ENCODE measurements around the gene VSTM4.

VSTM4 gene

GRCh38 chr10:49056356-49056755 is 59.0 kb downstream of the VSTM4 start:
- Mint-ChIP-seq H3K36me3 (no peaks in the 10 kb centered on the region), H3K9me3 (no peaks in the 10 kb centered on the region), H3K4me1 (no peaks in the 10 kb centered on the region), H3K4me3 (no peak overlapping the region), H3K27me3 (peaks cover 3% of the 10 kb centered on the region), H3K27ac (no peak overlapping the region)

GRCh38 chr10:49055221-49055849 is 60.0 kb downstream of the VSTM4 start:
- no peak overlapping the region for H3K27ac Mint-ChIP-seq
- H3K4me1 Mint-ChIP-seq, result no peaks in the 10 kb centered on the region
- H3K9me3 Mint-ChIP-seq, result no peaks in the 10 kb centered on the region
- H3K36me3 Mint-ChIP-seq, result no peaks in the 10 kb centered on the region
- H3K4me3 Mint-ChIP-seq, result no peak overlapping the region
- peaks cover 2% of the 10 kb centered on the region for H3K27me3 Mint-ChIP-seq

GRCh38 chr10:49054753-49055152 is 60.6 kb downstream of the VSTM4 start:
- peaks cover 1% of the 10 kb centered on the region for H3K27me3 Mint-ChIP-seq
- H3K36me3 Mint-ChIP-seq, result no peaks in the 10 kb centered on the region
- no peak overlapping the region for H3K27ac Mint-ChIP-seq
- H3K4me1 Mint-ChIP-seq, result no peaks in the 10 kb centered on the region
- no peak overlapping the region for H3K4me3 Mint-ChIP-seq
- H3K9me3 Mint-ChIP-seq, result no peaks in the 10 kb centered on the region

DNA sequence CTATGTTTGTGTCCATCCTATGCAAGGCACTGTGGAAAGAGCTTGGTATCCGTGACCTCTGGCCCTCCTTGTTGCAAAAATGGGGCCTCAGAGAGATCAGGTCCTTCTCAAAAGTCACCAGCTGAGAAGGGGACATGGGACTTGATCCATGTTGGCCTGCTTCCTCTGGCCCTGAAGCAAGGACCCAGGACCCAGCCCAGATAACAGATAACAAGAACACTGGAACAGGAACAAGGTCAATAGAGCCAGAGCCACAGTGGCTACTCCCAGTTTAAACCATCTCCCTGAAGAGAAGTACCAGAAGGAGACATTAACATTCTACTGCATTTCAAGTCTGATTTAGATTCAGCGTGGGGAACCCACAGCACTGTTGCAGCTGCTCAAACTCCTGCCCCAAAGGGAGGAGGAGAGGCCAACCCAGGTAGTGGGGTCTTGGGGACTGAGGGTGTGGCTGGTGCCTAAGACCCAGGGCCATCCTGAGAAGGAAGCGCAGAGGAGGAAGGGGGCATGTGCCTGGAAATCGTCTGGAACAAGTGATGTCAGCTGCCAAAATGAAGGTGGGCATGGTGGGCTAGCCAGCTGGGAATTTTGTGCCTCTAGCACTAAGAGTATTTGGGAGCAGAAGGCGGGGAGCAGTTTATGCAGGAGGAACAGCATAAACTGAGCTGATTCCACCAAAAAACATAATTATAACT is 61.2 kb downstream of the VSTM4 start:
- H3K9me3 Mint-ChIP-seq, result no peaks in the 10 kb centered on the region
- no peak overlapping the region for H3K4me3 Mint-ChIP-seq
- no peaks in the 10 kb centered on the region for H3K36me3 Mint-ChIP-seq
- H3K4me1 Mint-ChIP-seq, result no peaks in the 10 kb centered on the region
- H3K27me3 Mint-ChIP-seq, result peaks cover 1% of the 10 kb centered on the region
- H3K27ac Mint-ChIP-seq, result no peak overlapping the region

- H3K27me3 Mint-ChIP-seq, result peaks cover 1% of the 10 kb centered on the region
- no peaks in the 10 kb centered on the region for H3K4me1 Mint-ChIP-seq
- H3K9me3 Mint-ChIP-seq, result no peaks in the 10 kb centered on the region
- no peaks in the 10 kb centered on the region for H3K36me3 Mint-ChIP-seq
- H3K4me3 Mint-ChIP-seq, result no peak overlapping the region
- no peak overlapping the region for H3K27ac Mint-ChIP-seq
Measured at GRCh38 chr10:49053053-49053997, 62.0 kb downstream of the VSTM4 start.

GRCh38 chr10:49052069-49052468 is 63.3 kb downstream of the VSTM4 start:
- Mint-ChIP-seq H3K36me3 (no peaks in the 10 kb centered on the region), H3K4me1 (no peaks in the 10 kb centered on the region), H3K9me3 (no peaks in the 10 kb centered on the region), H3K4me3 (no peak overlapping the region), H3K27ac (no peak overlapping the region), H3K27me3 (peaks cover 1% of the 10 kb centered on the region)

- Mint-ChIP-seq H3K27ac (no peak overlapping the region), H3K36me3 (no peaks in the 10 kb centered on the region), H3K4me1 (no peaks in the 10 kb centered on the region), H3K4me3 (no peak overlapping the region), H3K27me3 (peaks cover 1% of the 10 kb centered on the region), H3K9me3 (no peaks in the 10 kb centered on the region)
Measured at GRCh38 chr10:49050906-49051305, 64.4 kb downstream of the VSTM4 start.

- Mint-ChIP-seq H3K27me3 (peaks cover 1% of the 10 kb centered on the region), H3K36me3 (no peaks in the 10 kb centered on the region), H3K9me3 (no peaks in the 10 kb centered on the region)
Measured at GRCh38 chr10:49050366-49050765, 65.0 kb downstream of the VSTM4 start.

GRCh38 chr10:49049660-49050059 is 65.7 kb downstream of the VSTM4 start:
- no peak overlapping the region for H3K4me3 Mint-ChIP-seq
- H3K27me3 Mint-ChIP-seq, result peaks cover under 1% of the 10 kb centered on the region
- H3K9me3 Mint-ChIP-seq, result no peaks in the 10 kb centered on the region
- no peaks in the 10 kb centered on the region for H3K4me1 Mint-ChIP-seq
- H3K36me3 Mint-ChIP-seq, result no peaks in the 10 kb centered on the region
- no peak overlapping the region for H3K27ac Mint-ChIP-seq

More at GRCh38 chr10:49050366-49050765, 65.0 kb downstream of the VSTM4 start:
- Mint-ChIP-seq H3K27ac (no peak overlapping the region), H3K4me3 (no peak overlapping the region), H3K4me1 (no peaks in the 10 kb centered on the region)

DNA sequence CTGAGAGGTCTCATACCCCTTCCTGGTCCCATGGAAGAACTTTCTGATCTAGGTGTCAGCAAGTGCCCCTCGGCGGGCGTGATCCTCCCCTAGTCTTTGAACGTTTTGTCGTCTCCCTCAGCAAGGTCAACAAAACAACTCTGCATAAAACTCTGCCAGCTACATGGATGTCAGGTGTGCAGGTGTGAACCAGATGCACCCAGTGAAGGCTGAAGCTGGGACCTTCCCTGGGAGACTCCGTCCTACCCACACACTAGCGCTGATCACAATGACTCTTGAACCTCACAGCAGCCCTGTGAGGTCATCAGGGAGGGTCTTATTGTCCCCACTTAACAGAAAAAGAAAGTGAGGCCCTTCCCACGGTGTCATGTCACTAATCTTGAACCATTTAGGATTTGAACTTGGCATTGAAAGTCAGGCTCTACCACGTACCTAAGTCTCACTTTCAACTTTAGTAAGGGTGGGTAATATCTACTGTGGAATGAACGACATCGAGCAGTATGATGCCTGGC is 68.1 kb downstream of the VSTM4 start:
- Mint-ChIP-seq H3K27ac (no peak overlapping the region), H3K36me3 (no peaks in the 10 kb centered on the region), H3K9me3 (no peaks in the 10 kb centered on the region), H3K4me3 (no peak overlapping the region), H3K27me3 (no peaks in the 10 kb centered on the region), H3K4me1 (no peaks in the 10 kb centered on the region)

DNA sequence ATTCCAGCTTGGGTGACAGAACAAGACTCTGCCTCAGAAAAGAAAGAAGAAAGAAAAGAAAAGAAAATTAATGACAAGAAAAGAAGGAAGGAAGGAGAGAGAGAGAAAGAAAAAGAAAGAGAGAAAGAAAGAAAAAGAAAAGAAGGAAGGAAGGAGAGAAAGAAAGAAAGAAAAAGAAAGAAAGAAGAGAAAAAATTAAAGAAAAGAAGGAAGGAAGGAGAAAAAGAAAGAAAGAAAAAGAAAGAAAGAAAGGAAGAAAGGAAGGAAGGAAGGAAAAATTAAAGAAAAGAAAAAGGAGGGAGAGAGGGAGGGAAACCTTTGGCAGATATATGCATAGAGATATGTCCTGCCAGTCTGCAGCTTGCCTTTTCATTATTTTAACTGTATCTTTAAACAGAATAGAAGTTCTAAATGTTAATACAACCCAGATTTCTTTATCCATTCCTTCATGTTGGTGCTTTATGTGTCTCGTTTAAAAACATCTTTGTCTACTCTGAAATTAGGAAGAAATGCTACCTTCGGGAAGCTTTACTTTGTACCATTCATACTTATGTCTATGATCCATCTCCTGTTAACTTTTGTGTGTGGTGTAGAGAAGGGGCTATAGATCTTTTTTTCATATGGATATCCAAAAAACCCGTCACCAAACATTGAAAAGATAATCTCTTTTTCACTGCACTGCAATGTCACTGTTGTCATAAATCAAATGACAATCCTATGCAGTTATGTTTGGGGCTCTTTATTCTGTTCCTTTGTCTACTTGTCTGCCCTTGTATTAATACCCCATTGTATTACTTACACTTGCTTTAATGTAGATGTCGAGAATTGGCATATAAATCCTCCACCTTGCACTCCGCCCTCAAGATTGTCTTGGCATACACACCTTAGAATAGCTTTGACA is 70.8 kb downstream of the VSTM4 start:
- Mint-ChIP-seq H3K4me1 (no peaks in the 10 kb centered on the region), H3K4me3 (no peak overlapping the region), H3K27me3 (no peaks in the 10 kb centered on the region), H3K9me3 (no peaks in the 10 kb centered on the region), H3K27ac (no peak overlapping the region), H3K36me3 (no peaks in the 10 kb centered on the region)

DNA sequence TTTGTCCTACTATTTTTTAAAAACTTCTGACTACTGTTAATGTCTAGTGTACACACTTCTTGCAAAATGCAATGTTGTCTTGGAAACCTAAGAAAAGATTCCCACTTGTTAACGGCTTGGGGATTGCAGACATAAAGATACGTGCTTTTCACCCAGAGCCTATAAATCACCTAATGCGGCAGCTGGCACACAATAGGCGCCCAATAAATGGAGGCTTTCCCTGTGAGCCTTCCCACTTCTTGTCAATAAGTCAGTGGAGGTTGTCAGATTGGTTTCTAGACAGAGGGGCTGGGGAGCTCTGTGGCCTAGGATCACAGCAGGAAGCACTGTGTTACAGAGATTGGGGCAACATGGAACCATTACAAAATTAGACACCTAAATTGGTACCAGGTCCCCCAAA is 74.7 kb downstream of the VSTM4 start:
- H3K4me3 Mint-ChIP-seq, result no peak overlapping the region
- H3K27me3 Mint-ChIP-seq, result no peaks in the 10 kb centered on the region
- H3K27ac Mint-ChIP-seq, result no peak overlapping the region
- H3K9me3 Mint-ChIP-seq, result no peaks in the 10 kb centered on the region
- no peaks in the 10 kb centered on the region for H3K36me3 Mint-ChIP-seq
- H3K4me1 Mint-ChIP-seq, result no peaks in the 10 kb centered on the region

GRCh38 chr10:49039409-49039808 is 75.9 kb downstream of the VSTM4 start:
- Mint-ChIP-seq H3K27me3 (no peaks in the 10 kb centered on the region), H3K4me1 (no peaks in the 10 kb centered on the region), H3K27ac (no peak overlapping the region), H3K4me3 (no peak overlapping the region), H3K36me3 (no peaks in the 10 kb centered on the region), H3K9me3 (no peaks in the 10 kb centered on the region)

DNA sequence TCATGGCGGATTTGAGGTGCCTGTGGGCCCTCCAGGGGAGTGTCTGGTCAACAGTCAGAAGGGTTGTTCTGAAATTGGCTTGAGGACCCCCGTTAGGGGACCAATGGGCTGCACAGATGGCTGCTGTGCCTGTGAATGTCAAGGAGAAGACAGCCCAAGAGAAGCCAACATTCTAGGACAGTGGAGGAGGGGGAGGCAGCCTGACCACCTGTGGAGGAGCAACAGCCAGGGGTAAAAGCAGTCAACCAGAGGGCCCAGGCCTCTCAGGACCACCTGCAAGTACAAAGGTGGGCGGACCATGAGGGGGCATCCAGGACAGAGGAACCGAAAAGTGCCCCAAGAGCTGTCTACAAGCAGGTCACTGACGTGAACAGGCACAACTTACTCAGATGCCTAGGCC is 76.6 kb downstream of the VSTM4 start:
- no peak overlapping the region for H3K27ac Mint-ChIP-seq
- H3K27me3 Mint-ChIP-seq, result no peaks in the 10 kb centered on the region
- H3K4me1 Mint-ChIP-seq, result no peaks in the 10 kb centered on the region
- no peak overlapping the region for H3K4me3 Mint-ChIP-seq
- H3K36me3 Mint-ChIP-seq, result no peaks in the 10 kb centered on the region
- no peaks in the 10 kb centered on the region for H3K9me3 Mint-ChIP-seq

DNA sequence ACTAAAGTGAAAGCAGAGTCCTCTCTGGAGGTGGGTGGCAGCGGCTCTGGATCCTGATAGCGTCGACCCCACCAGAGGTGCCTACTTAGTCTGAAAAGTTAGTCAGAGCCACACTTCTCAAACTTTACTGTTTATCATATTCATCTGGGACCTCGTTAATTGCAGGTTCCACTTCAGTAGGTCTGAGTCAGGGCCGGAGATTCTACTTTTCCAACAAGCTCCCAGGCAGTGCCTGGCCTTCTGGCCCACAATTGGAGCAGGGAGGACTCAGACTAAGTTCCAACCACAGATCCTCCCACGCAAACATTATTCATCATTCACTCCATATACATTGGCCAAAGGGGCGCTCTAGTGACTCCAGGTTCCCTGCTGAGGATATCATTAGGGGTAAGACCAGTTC is 78.1 kb downstream of the VSTM4 start:
- no peaks in the 10 kb centered on the region for H3K27me3 Mint-ChIP-seq
- H3K9me3 Mint-ChIP-seq, result no peaks in the 10 kb centered on the region
- no peaks in the 10 kb centered on the region for H3K4me1 Mint-ChIP-seq
- H3K4me3 Mint-ChIP-seq, result no peak overlapping the region
- no peaks in the 10 kb centered on the region for H3K36me3 Mint-ChIP-seq
- no peak overlapping the region for H3K27ac Mint-ChIP-seq

Data from activated naive CD4-positive, alpha-beta T cell treated with anti-CD3 and anti-CD28 coated beads, Interleukin-2, amount 50 U/mL, for 24 hours (primary cell).